ENCODE results near the gene LOXHD1.

The LOXHD1 gene

GRCh38 chr18:46621871-46622270 lies 35.1 kb downstream of the LOXHD1 start:
- ChIA-PET CTCF (interaction anchor here (0.9 to 4.9 kb wide), 8 partner anchors 13 to 341 kb away, joined by 3 to 33 read pairs (median 4); no protein-coding TSS in a partner anchor), POLR2A (no interaction called here)
- H3K4me1 ChIP-seq (ENCODE audit: control extremely low read depth in 1 of 4, control insufficient read depth in 4 of 4, insufficient read depth in 4 of 4, low read length in 3 of 4): peaks cover 5 to 42% (median 21%) of the 10 kb centered on the region in 4 experiments
- no peaks in the 10 kb centered on the region for H3K27me3 ChIP-seq (replicated peaks in 2 of 5; ENCODE audit: control insufficient read depth in 4 of 5, insufficient read depth in 5 of 5, low read length in 4 of 5)
- no peak for DNase-seq
- H3K4me3 ChIP-seq (ENCODE audit: control insufficient read depth in 1 of 7, extremely low read depth in 1 of 7, insufficient read depth in 4 of 7, low read depth in 2 of 7, low read length in 6 of 7): no peak overlapping the region
- no peaks in the 10 kb centered on the region for H3K9me3 ChIP-seq (ENCODE audit: control extremely low read depth in 1 of 5, control insufficient read depth in 4 of 5, insufficient read depth in 2 of 5, low read depth in 1 of 5, low read length in 4 of 5)
- WGBS (ENCODE audit: insufficient coverage): 93% methylated on average over 2 of the region's 2 CpGs
- H3K36me3 ChIP-seq (ENCODE audit: control insufficient read depth in 4 of 4, insufficient read depth in 4 of 4, low read length in 3 of 4): no peaks in the 10 kb centered on the region
- no peak overlapping the region for H3K27ac ChIP-seq (ENCODE audit: insufficient read depth in 1 of 2, low read depth in 1 of 2, low read length in 2 of 2, poor library complexity in 1 of 2, severe bottlenecking in 2 of 2)

GRCh38 chr18:46621111-46621766 lies 35.8 kb downstream of the LOXHD1 start:
- Histone ChIP-seq H3K4me1 (ENCODE audit: control extremely low read depth in 1 of 4, control insufficient read depth in 4 of 4, insufficient read depth in 4 of 4, low read length in 3 of 4) (peaks cover 5 to 42% (median 21%) of the 10 kb centered on the region in 4 experiments), H3K36me3 (ENCODE audit: control insufficient read depth in 4 of 4, insufficient read depth in 4 of 4, low read length in 3 of 4) (no peaks in the 10 kb centered on the region), H3K27me3 (replicated peaks in 2 of 5; ENCODE audit: control insufficient read depth in 4 of 5, insufficient read depth in 5 of 5, low read length in 4 of 5) (no peaks in the 10 kb centered on the region), H3K9me3 (ENCODE audit: control extremely low read depth in 1 of 5, control insufficient read depth in 4 of 5, insufficient read depth in 2 of 5, low read depth in 1 of 5, low read length in 4 of 5) (no peaks in the 10 kb centered on the region), H3K4me3 (ENCODE audit: control insufficient read depth in 1 of 7, extremely low read depth in 1 of 7, insufficient read depth in 4 of 7, low read depth in 2 of 7, low read length in 6 of 7) (no peak overlapping the region), H3K27ac (ENCODE audit: insufficient read depth in 1 of 2, low read depth in 1 of 2, low read length in 2 of 2, poor library complexity in 1 of 2, severe bottlenecking in 2 of 2) (no peak overlapping the region)
- ChIA-PET CTCF (interaction anchor here (1.2 to 4.9 kb wide), 4 partner anchors 12 to 340 kb away, joined by 4 to 31 read pairs (median 12); no protein-coding TSS in a partner anchor), POLR2A (no interaction called here)
- DNase-seq: peak in 1 of 3 donors; percentile 1
- WGBS (ENCODE audit: insufficient coverage): 75% methylated on average over 6 of the region's 6 CpGs

- peaks cover 5 to 32% (median 21%) of the 10 kb centered on the region in 4 experiments for H3K4me1 ChIP-seq (ENCODE audit: control extremely low read depth in 1 of 4, control insufficient read depth in 4 of 4, insufficient read depth in 4 of 4, low read length in 3 of 4)
- WGBS (ENCODE audit: insufficient coverage): 100% methylated on average over 1 of the region's 3 CpGs
- H3K27me3 ChIP-seq (replicated peaks in 2 of 5; ENCODE audit: control insufficient read depth in 4 of 5, insufficient read depth in 5 of 5, low read length in 4 of 5): no peaks in the 10 kb centered on the region
- H3K4me3 ChIP-seq (ENCODE audit: control insufficient read depth in 1 of 7, extremely low read depth in 1 of 7, insufficient read depth in 4 of 7, low read depth in 2 of 7, low read length in 6 of 7): no peak overlapping the region
- DNase-seq: no peak
- no peak overlapping the region for H3K27ac ChIP-seq (ENCODE audit: insufficient read depth in 1 of 2, low read depth in 1 of 2, low read length in 2 of 2, poor library complexity in 1 of 2, severe bottlenecking in 2 of 2)
- no peaks in the 10 kb centered on the region for H3K36me3 ChIP-seq (ENCODE audit: control insufficient read depth in 4 of 4, insufficient read depth in 4 of 4, low read length in 3 of 4)
- H3K9me3 ChIP-seq (ENCODE audit: control extremely low read depth in 1 of 5, control insufficient read depth in 4 of 5, insufficient read depth in 2 of 5, low read depth in 1 of 5, low read length in 4 of 5): no peaks in the 10 kb centered on the region
- ChIA-PET CTCF (no interaction called here), POLR2A (no interaction called here)
Observed at GRCh38 chr18:46619559-46619958, 37.5 kb downstream of the LOXHD1 start.

- Histone ChIP-seq H3K36me3 (ENCODE audit: control insufficient read depth in 4 of 4, insufficient read depth in 4 of 4, low read length in 3 of 4) (no peaks in the 10 kb centered on the region), H3K27ac (ENCODE audit: insufficient read depth in 1 of 2, low read depth in 1 of 2, low read length in 2 of 2, poor library complexity in 1 of 2, severe bottlenecking in 2 of 2) (no peak overlapping the region), H3K4me3 (ENCODE audit: control insufficient read depth in 1 of 7, extremely low read depth in 1 of 7, insufficient read depth in 4 of 7, low read depth in 2 of 7, low read length in 6 of 7) (no peak overlapping the region), H3K9me3 (ENCODE audit: control extremely low read depth in 1 of 5, control insufficient read depth in 4 of 5, insufficient read depth in 2 of 5, low read depth in 1 of 5, low read length in 4 of 5) (no peaks in the 10 kb centered on the region), H3K27me3 (replicated peaks in 2 of 5; ENCODE audit: control insufficient read depth in 4 of 5, insufficient read depth in 5 of 5, low read length in 4 of 5) (no peaks in the 10 kb centered on the region), H3K4me1 (ENCODE audit: control extremely low read depth in 1 of 4, control insufficient read depth in 4 of 4, insufficient read depth in 4 of 4, low read length in 3 of 4) (no peaks in the 10 kb centered on the region)
- CTCF ChIA-PET: no interaction called here
- DNase-seq: no peak
- POLR2A ChIA-PET: no interaction called here
Observed at GRCh38 chr18:46615720-46616119, 41.3 kb downstream of the LOXHD1 start.

- Histone ChIP-seq H3K27me3 (replicated peaks in 2 of 5; ENCODE audit: control insufficient read depth in 4 of 5, insufficient read depth in 5 of 5, low read length in 4 of 5) (no peaks in the 10 kb centered on the region), H3K9me3 (ENCODE audit: control extremely low read depth in 1 of 5, control insufficient read depth in 4 of 5, insufficient read depth in 2 of 5, low read depth in 1 of 5, low read length in 4 of 5) (no peaks in the 10 kb centered on the region), H3K4me3 (ENCODE audit: control insufficient read depth in 1 of 7, extremely low read depth in 1 of 7, insufficient read depth in 4 of 7, low read depth in 2 of 7, low read length in 6 of 7) (no peak overlapping the region), H3K36me3 (ENCODE audit: control insufficient read depth in 4 of 4, insufficient read depth in 4 of 4, low read length in 3 of 4) (no peaks in the 10 kb centered on the region), H3K27ac (ENCODE audit: insufficient read depth in 1 of 2, low read depth in 1 of 2, low read length in 2 of 2, poor library complexity in 1 of 2, severe bottlenecking in 2 of 2) (no peak overlapping the region), H3K4me1 (ENCODE audit: control extremely low read depth in 1 of 4, control insufficient read depth in 4 of 4, insufficient read depth in 4 of 4, low read length in 3 of 4) (no peaks in the 10 kb centered on the region)
- ChIA-PET POLR2A (no interaction called here), CTCF (interaction anchor here (0.8 to 1.6 kb wide), 5 partner anchors 9 to 53 kb away, joined by 3 to 5 read pairs (median 3); no protein-coding TSS in a partner anchor)
- WGBS (ENCODE audit: insufficient coverage): 47% methylated on average over 2 of the region's 2 CpGs
- DNase-seq: no peak
Observed at GRCh38 chr18:46609048-46609447, 48.0 kb downstream of the LOXHD1 start.

- POLR2A ChIA-PET: no interaction called here
- Histone ChIP-seq H3K9me3 (ENCODE audit: control extremely low read depth in 1 of 5, control insufficient read depth in 4 of 5, insufficient read depth in 2 of 5, low read depth in 1 of 5, low read length in 4 of 5) (no peaks in the 10 kb centered on the region), H3K27ac (ENCODE audit: insufficient read depth in 1 of 2, low read depth in 1 of 2, low read length in 2 of 2, poor library complexity in 1 of 2, severe bottlenecking in 2 of 2) (no peak overlapping the region), H3K4me3 (ENCODE audit: control insufficient read depth in 1 of 7, extremely low read depth in 1 of 7, insufficient read depth in 4 of 7, low read depth in 2 of 7, low read length in 6 of 7) (no peak overlapping the region), H3K4me1 (ENCODE audit: control extremely low read depth in 1 of 4, control insufficient read depth in 4 of 4, insufficient read depth in 4 of 4, low read length in 3 of 4) (no peaks in the 10 kb centered on the region), H3K27me3 (replicated peaks in 2 of 5; ENCODE audit: control insufficient read depth in 4 of 5, insufficient read depth in 5 of 5, low read length in 4 of 5) (no peaks in the 10 kb centered on the region), H3K36me3 (ENCODE audit: control insufficient read depth in 4 of 4, insufficient read depth in 4 of 4, low read length in 3 of 4) (no peaks in the 10 kb centered on the region)
- WGBS (ENCODE audit: insufficient coverage): 100% methylated on average over 4 of the region's 5 CpGs
- CTCF ChIA-PET: interaction anchor here (0.9 to 1.5 kb wide), 3 partner anchors 7 to 52 kb away, joined by 3 to 5 read pairs (median 3); no protein-coding TSS in a partner anchor
- no peak for DNase-seq
Observed at GRCh38 chr18:46607926-46608325, 49.1 kb downstream of the LOXHD1 start.

- ChIA-PET POLR2A (no interaction called here), CTCF (interaction anchor here (1.2 kb wide), 1 partner anchor 7 kb away, joined by 3 read pairs; no protein-coding TSS in a partner anchor)
- Histone ChIP-seq H3K4me3 (ENCODE audit: control insufficient read depth in 1 of 7, extremely low read depth in 1 of 7, insufficient read depth in 4 of 7, low read depth in 2 of 7, low read length in 6 of 7) (peak overlapping the region in 2 of 7 experiments; percentile 32 to 48), H3K27ac (ENCODE audit: insufficient read depth in 1 of 2, low read depth in 1 of 2, low read length in 2 of 2, poor library complexity in 1 of 2, severe bottlenecking in 2 of 2) (no peak overlapping the region), H3K9me3 (ENCODE audit: control extremely low read depth in 1 of 5, control insufficient read depth in 4 of 5, insufficient read depth in 2 of 5, low read depth in 1 of 5, low read length in 4 of 5) (peaks cover 0 to 2% (median 0%) of the 10 kb centered on the region in 5 experiments), H3K36me3 (ENCODE audit: control insufficient read depth in 4 of 4, insufficient read depth in 4 of 4, low read length in 3 of 4) (no peaks in the 10 kb centered on the region), H3K4me1 (ENCODE audit: control extremely low read depth in 1 of 4, control insufficient read depth in 4 of 4, insufficient read depth in 4 of 4, low read length in 3 of 4) (peaks cover 0 to 18% (median 10%) of the 10 kb centered on the region in 4 experiments), H3K27me3 (replicated peaks in 2 of 5; ENCODE audit: control insufficient read depth in 4 of 5, insufficient read depth in 5 of 5, low read length in 4 of 5) (no peaks in the 10 kb centered on the region)
- peak in 2 of 3 donors; percentile 64 for DNase-seq
- 89% methylated on average over 5 of the region's 17 CpGs for WGBS (ENCODE audit: insufficient coverage)
Observed at GRCh38 chr18:46601141-46601805, 55.7 kb downstream of the LOXHD1 start.
